Measurements from ENCODE around the gene CPLANE1. TPM values are rescaled to one million over a fixed set of nuclear protein-coding genes. Genes with fewer than 3 reads are reported as not detected.
"Not testable (repeated sequence)": the region's sequence is repeated elsewhere in the genome, so short reads cannot be mapped to it uniquely, and the experiment has no call there.

Gene CPLANE1
- total and polyA plus RNA-seq, 7 experiments from 2014 or later: 1.1 to 14.7 (median 9.0) TPM

DNA sequence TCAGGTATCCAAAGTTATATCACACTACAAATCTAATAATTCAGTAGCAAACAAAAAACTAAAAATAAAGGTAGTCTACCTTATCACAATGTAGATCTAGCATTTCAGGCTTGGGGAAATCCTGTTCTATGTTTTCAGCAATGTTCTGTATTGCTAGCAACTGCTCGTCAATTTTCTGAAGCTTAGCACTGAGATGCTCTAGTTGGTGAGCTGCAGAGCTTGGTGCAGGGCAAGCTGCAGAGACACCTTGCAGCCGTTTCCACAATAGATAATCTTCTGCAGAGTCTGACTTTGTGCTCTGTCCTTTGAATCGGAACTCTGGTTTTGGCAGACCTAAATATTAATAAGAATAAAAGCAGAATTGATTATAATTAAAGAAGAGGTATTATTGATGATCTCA, 95.5 kb downstream of the CPLANE1 start:
- ATAC-seq: no peak
- Mint-ChIP-seq H3K4me3 (no peak overlapping the region), H3K27me3 (no peaks in the 10 kb centered on the region), H3K27ac (no peak overlapping the region), H3K9me3 (no peaks in the 10 kb centered on the region), H3K4me1 (peaks cover 0 to 6% (median 4%) of the 10 kb centered on the region in 7 donors), H3K36me3 (peaks cover 10 to 43% (median 22%) of the 10 kb centered on the region in 5 donors)
- Histone ChIP-seq H3K27me3 (ENCODE audit: control insufficient read depth in 2 of 2, insufficient read depth in 2 of 2, low read length in 2 of 2) (no peaks in the 10 kb centered on the region), H3K27ac (ENCODE audit: low read depth, low read length) (no peak overlapping the region), H3K36me3 (ENCODE audit: control insufficient read depth in 2 of 3, insufficient read depth in 3 of 3, low read length in 3 of 3) (peaks cover 0 to 4% (median 0%) of the 10 kb centered on the region in 3 experiments), H3K9me3 (ENCODE audit: control insufficient read depth in 2 of 3, low read length in 3 of 3) (no peaks in the 10 kb centered on the region), H3K4me1 (ENCODE audit: control insufficient read depth in 2 of 2, insufficient read depth in 2 of 2, low read length in 2 of 2) (no peaks in the 10 kb centered on the region), H3K4me3 (ENCODE audit: low read length) (no peak overlapping the region)
- intact Hi-C loops (cut with micrococcal nuclease): loop anchor here in 1 of 2 donors (5.0 kb wide), 1 partner anchor 34 kb away; no protein-coding TSS in a partner anchor
- CTCF ChIA-PET: no interaction called here
- DNase-seq: no peak
- POLR2A ChIA-PET: no interaction called here

DNA sequence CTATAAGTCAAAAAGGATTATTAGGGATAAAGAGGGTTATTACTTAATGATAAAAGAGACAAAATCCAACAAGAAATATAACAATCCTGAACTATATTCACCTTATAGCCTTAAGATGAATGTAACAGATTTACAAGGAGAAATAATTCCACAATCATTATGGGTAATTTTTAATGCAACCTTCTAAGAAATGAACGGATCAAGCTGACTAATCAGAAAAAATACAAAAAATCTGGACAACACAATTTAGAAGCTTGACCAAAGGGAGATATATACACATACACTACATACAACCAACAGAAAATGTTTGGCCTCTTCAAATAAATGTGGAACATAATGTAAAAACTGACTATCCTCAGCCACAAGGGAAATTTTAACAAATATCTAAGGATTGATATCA, 102.3 kb downstream of the CPLANE1 start:
- H3K9me3 Mint-ChIP-seq: peaks cover 3 to 12% (median 6%) of the 10 kb centered on the region in 11 donors
- Histone ChIP-seq H3K27me3 (ENCODE audit: control insufficient read depth in 2 of 2, insufficient read depth in 2 of 2, low read length in 2 of 2) (no peaks in the 10 kb centered on the region), H3K9me3 (ENCODE audit: control insufficient read depth in 2 of 3, low read length in 3 of 3) (no peaks in the 10 kb centered on the region), H3K4me3 (ENCODE audit: low read length) (no peak overlapping the region), H3K4me1 (ENCODE audit: control insufficient read depth in 2 of 2, insufficient read depth in 2 of 2, low read length in 2 of 2) (no peaks in the 10 kb centered on the region), H3K27ac (ENCODE audit: low read depth, low read length) (no peak overlapping the region), H3K36me3 (ENCODE audit: control insufficient read depth in 2 of 3, insufficient read depth in 3 of 3, low read length in 3 of 3) (peaks cover 0 to 4% (median 0%) of the 10 kb centered on the region in 3 experiments)
- no peak overlapping the region for H3K27ac Mint-ChIP-seq
- H3K4me3 Mint-ChIP-seq: no peak overlapping the region
- DNase-seq: no peak
- ATAC-seq: no peak
- H3K36me3 Mint-ChIP-seq: peaks cover 11 to 52% (median 27%) of the 10 kb centered on the region in 5 donors
- intact Hi-C loops (cut with micrococcal nuclease): loop anchor here in 1 of 2 donors (5.0 kb wide), 1 partner anchor 35 kb away; no protein-coding TSS in a partner anchor
- POLR2A ChIA-PET: no interaction called here
- CTCF ChIA-PET: no interaction called here
- H3K27me3 Mint-ChIP-seq: no peaks in the 10 kb centered on the region
- peaks cover 0 to 3% (median 0%) of the 10 kb centered on the region in 7 donors for H3K4me1 Mint-ChIP-seq

DNA sequence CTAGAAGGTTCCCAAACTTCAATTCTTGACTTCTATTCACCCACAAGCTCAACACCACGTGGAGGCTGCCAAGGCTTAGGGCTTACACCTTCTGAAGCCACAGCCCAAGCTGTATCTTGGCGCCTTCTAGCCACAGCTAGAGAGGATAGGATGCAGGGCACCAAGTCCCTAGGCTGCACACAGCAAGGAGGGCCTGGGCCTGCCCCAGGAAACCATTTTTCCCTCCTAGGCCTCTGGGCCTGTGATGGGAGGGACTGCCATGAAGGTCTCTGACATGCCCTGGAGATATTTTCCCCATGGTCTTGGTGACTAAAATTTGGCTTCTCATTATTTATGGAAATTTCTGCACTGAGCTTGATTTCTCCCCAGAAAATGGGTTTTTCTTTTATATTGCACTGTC, 112.5 kb downstream of the CPLANE1 start:
- POLR2A ChIA-PET: no interaction called here
- H3K9me3 ChIP-seq (ENCODE audit: control insufficient read depth in 2 of 3, low read length in 3 of 3): peaks cover 0 to 5% (median 0%) of the 10 kb centered on the region in 3 experiments
- H3K27ac ChIP-seq (ENCODE audit: low read depth, low read length): no peak overlapping the region
- H3K9me3 Mint-ChIP-seq: peaks cover 0 to 27% (median 14%) of the 10 kb centered on the region in 11 donors
- no peaks in the 10 kb centered on the region for H3K27me3 ChIP-seq (ENCODE audit: control insufficient read depth in 2 of 2, insufficient read depth in 2 of 2, low read length in 2 of 2)
- peaks cover 0 to 2% (median 0%) of the 10 kb centered on the region in 7 donors for H3K4me1 Mint-ChIP-seq
- H3K4me3 Mint-ChIP-seq: no peak overlapping the region
- H3K27me3 Mint-ChIP-seq: no peaks in the 10 kb centered on the region
- intact Hi-C loops (cut with micrococcal nuclease): no loop called here
- CTCF ChIA-PET: no interaction called here
- no peak for ATAC-seq
- peaks cover 27 to 55% (median 46%) of the 10 kb centered on the region in 5 donors for H3K36me3 Mint-ChIP-seq
- H3K4me3 ChIP-seq (ENCODE audit: low read length): no peak overlapping the region
- peaks cover 0 to 10% (median 0%) of the 10 kb centered on the region in 3 experiments for H3K36me3 ChIP-seq (ENCODE audit: control insufficient read depth in 2 of 3, insufficient read depth in 3 of 3, low read length in 3 of 3)
- H3K4me1 ChIP-seq (ENCODE audit: control insufficient read depth in 2 of 2, insufficient read depth in 2 of 2, low read length in 2 of 2): no peaks in the 10 kb centered on the region
- DNase-seq: no peak
- H3K27ac Mint-ChIP-seq: no peak overlapping the region

DNA sequence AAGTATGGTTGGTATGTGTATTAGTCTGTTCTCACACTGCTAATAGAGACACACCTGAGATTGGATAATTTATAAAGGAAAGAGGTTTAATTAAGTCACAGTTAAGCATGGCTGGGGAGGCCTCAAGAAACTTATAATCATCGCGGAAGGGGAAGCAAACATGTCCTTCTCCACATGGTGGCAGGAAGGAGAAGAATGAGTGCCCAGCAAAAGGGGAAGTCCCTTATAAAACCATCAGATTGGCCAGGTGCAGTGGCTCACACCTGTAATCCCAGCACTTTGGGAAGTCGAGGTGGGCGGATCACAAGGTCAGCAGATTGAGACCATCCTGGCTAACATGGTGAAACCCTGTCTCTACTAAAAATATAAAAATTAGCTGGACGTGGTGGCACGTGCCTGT, 113.9 kb downstream of the CPLANE1 start:
- H3K27ac Mint-ChIP-seq; CTCF ChIA-PET; POLR2A ChIA-PET; H3K36me3 ChIP-seq (ENCODE audit: control insufficient read depth in 2 of 3, insufficient read depth in 3 of 3, low read length in 3 of 3); ATAC-seq; H3K27me3 ChIP-seq (ENCODE audit: control insufficient read depth in 2 of 2, insufficient read depth in 2 of 2, low read length in 2 of 2); intact Hi-C loops (cut with micrococcal nuclease); H3K27ac ChIP-seq (ENCODE audit: low read depth, low read length); DNase-seq; H3K4me1 ChIP-seq (ENCODE audit: control insufficient read depth in 2 of 2, insufficient read depth in 2 of 2, low read length in 2 of 2); H3K27me3 Mint-ChIP-seq; H3K4me3 ChIP-seq (ENCODE audit: low read length); H3K9me3 ChIP-seq (ENCODE audit: control insufficient read depth in 2 of 3, low read length in 3 of 3); H3K4me3 Mint-ChIP-seq; H3K4me1 Mint-ChIP-seq: not testable (repeated sequence)
- Mint-ChIP-seq H3K36me3 (peaks cover 21 to 49% (median 36%) of the 10 kb centered on the region in 5 donors), H3K9me3 (peaks cover 0 to 27% (median 14%) of the 10 kb centered on the region in 11 donors)

DNA sequence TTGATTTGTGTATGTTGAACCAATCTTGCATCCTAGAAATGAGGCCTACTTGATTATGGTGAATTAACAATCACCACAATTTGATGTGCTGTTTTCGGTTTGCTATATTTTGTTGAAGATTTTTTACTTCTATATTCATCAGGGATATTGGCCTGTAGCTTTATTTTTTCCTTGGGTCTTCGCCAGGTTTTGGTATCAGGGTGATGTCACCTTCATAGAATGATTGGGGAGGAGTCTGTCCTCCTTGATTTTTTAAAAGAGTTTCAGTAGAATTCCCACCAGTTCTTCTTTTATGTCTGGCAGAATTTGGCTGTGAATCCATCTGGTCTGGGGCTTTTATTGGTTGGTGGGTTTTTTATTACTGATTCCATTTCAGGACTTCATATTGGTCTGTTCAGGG, 115.2 kb downstream of the CPLANE1 start:
- Histone ChIP-seq H3K36me3 (ENCODE audit: control insufficient read depth in 2 of 3, insufficient read depth in 3 of 3, low read length in 3 of 3) (peaks cover 0 to 10% (median 0%) of the 10 kb centered on the region in 3 experiments), H3K27me3 (ENCODE audit: control insufficient read depth in 2 of 2, insufficient read depth in 2 of 2, low read length in 2 of 2) (no peaks in the 10 kb centered on the region), H3K4me3 (ENCODE audit: low read length) (no peak overlapping the region), H3K9me3 (ENCODE audit: control insufficient read depth in 2 of 3, low read length in 3 of 3) (peaks cover 0 to 5% (median 0%) of the 10 kb centered on the region in 3 experiments), H3K27ac (ENCODE audit: low read depth, low read length) (no peak overlapping the region), H3K4me1 (ENCODE audit: control insufficient read depth in 2 of 2, insufficient read depth in 2 of 2, low read length in 2 of 2) (no peaks in the 10 kb centered on the region)
- ATAC-seq: no peak
- Mint-ChIP-seq H3K4me3 (no peak overlapping the region), H3K36me3 (peaks cover 21 to 55% (median 47%) of the 10 kb centered on the region in 5 donors), H3K27ac (no peak overlapping the region), H3K9me3 (peaks cover 0 to 27% (median 14%) of the 10 kb centered on the region in 11 donors), H3K4me1 (peaks cover 0 to 2% (median 0%) of the 10 kb centered on the region in 7 donors), H3K27me3 (no peaks in the 10 kb centered on the region)
- intact Hi-C loops (cut with micrococcal nuclease): no loop called here
- DNase-seq: no peak
- ChIA-PET POLR2A (no interaction called here), CTCF (no interaction called here)

DNA sequence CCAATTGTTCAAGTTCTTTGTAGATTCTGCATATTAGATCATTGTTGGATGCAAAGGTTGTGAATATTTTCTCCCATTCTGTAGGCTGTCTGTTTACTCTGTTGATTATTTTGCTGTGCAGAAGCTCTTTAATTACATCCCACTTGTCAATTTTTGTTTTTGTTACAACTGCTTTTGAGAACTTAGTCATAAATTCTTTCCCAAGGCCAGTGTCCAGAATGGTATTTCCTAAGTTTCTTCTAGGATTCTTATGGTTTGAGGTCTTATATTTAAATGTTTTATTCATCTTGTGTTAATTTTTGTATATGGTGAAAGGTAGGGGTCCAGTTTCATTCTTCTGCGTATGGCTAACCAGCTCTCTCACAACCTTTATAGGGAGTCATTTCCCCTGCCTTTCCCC, 116.5 kb downstream of the CPLANE1 start:
- CTCF ChIA-PET: no interaction called here

DNA sequence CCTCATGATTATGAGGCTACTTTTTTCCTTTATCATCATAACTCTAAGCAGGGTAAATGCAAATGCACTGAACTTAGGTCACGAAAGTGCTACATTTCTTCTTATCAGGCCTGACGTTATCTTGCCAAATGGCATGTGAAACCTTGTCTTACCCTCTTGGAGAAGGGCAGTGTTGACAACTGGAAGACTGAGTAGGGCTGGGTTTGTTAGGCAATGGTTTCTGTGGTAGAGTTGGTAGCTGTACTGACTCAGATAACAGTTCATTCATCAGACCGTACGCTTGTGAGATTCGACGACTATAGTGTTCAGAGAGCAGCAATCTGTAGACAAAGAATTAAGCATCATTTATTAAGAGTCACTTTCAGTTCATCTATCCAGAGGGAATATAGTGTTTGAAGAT, 127.7 kb downstream of the CPLANE1 start:
- intact Hi-C loops (cut with micrococcal nuclease): no loop called here
- Mint-ChIP-seq H3K27me3 (no peaks in the 10 kb centered on the region), H3K27ac (peak overlapping the region in 2 of 9 donors; percentile 1 to 9), H3K9me3 (no peaks in the 10 kb centered on the region), H3K36me3 (peaks cover 0 to 12% (median 9%) of the 10 kb centered on the region in 5 donors), H3K4me1 (peaks cover 0 to 16% (median 0%) of the 10 kb centered on the region in 7 donors), H3K4me3 (no peak overlapping the region)
- H3K36me3 ChIP-seq (ENCODE audit: control insufficient read depth in 2 of 3, insufficient read depth in 3 of 3, low read length in 3 of 3): no peaks in the 10 kb centered on the region
- ATAC-seq (peak; percentile 32), DNase-seq (no peak)
- CTCF ChIA-PET: no interaction called here
- H3K4me1 ChIP-seq (ENCODE audit: control insufficient read depth in 2 of 2, insufficient read depth in 2 of 2, low read length in 2 of 2): no peaks in the 10 kb centered on the region
- no peaks in the 10 kb centered on the region for H3K27me3 ChIP-seq (ENCODE audit: control insufficient read depth in 2 of 2, insufficient read depth in 2 of 2, low read length in 2 of 2)
- POLR2A ChIA-PET: no interaction called here
- no peak overlapping the region for H3K27ac ChIP-seq (ENCODE audit: low read depth, low read length)
- no peak overlapping the region for H3K4me3 ChIP-seq (ENCODE audit: low read length)
- no peaks in the 10 kb centered on the region for H3K9me3 ChIP-seq (ENCODE audit: control insufficient read depth in 2 of 3, low read length in 3 of 3)

More for the DNA sequence above, 116.5 kb downstream of the CPLANE1 start:
- POLR2A ChIA-PET: no interaction called here
- Histone ChIP-seq H3K27ac (ENCODE audit: low read depth, low read length) (no peak overlapping the region), H3K4me1 (ENCODE audit: control insufficient read depth in 2 of 2, insufficient read depth in 2 of 2, low read length in 2 of 2) (no peaks in the 10 kb centered on the region), H3K36me3 (ENCODE audit: control insufficient read depth in 2 of 3, insufficient read depth in 3 of 3, low read length in 3 of 3) (peaks cover 0 to 7% (median 0%) of the 10 kb centered on the region in 3 experiments), H3K4me3 (ENCODE audit: low read length) (no peak overlapping the region), H3K27me3 (ENCODE audit: control insufficient read depth in 2 of 2, insufficient read depth in 2 of 2, low read length in 2 of 2) (no peaks in the 10 kb centered on the region), H3K9me3 (ENCODE audit: control insufficient read depth in 2 of 3, low read length in 3 of 3) (peaks cover 0 to 5% (median 0%) of the 10 kb centered on the region in 3 experiments)
- H3K4me1 Mint-ChIP-seq: peaks cover 0 to 2% (median 0%) of the 10 kb centered on the region in 7 donors
- no peak overlapping the region for H3K4me3 Mint-ChIP-seq
- intact Hi-C loops (cut with micrococcal nuclease): no loop called here
- H3K27me3 Mint-ChIP-seq: no peaks in the 10 kb centered on the region
- no peak for ATAC-seq
- H3K9me3 Mint-ChIP-seq: peaks cover 0 to 26% (median 11%) of the 10 kb centered on the region in 11 donors
- no peak overlapping the region for H3K27ac Mint-ChIP-seq
- no peak for DNase-seq
- peaks cover 17 to 54% (median 43%) of the 10 kb centered on the region in 5 donors for H3K36me3 Mint-ChIP-seq

All from naive thymus-derived CD4-positive, alpha-beta T cell (primary cell).